Metanephros (tissue), 2 donors: ENCODE results near the gene SBNO1. TPM values are rescaled to one million over a fixed set of nuclear protein-coding genes. Genes with fewer than 3 reads are reported as not detected.

Experiments used
- small RNA-seq: library from RNA; depleted of rRNA; stranded (forward); fragments of <200 nt; gene quantifications from one replicate; pipeline ENCODE3, GENCODE V24; 2014; ENCODE audit warnings: low replicate concordance
- total RNA-seq: library from RNA; depleted of rRNA; stranded (reverse); fragments of >200 nt; gene quantifications from one replicate; pipeline ENCODE4 v1.2.3, GENCODE V29; 2014

The SBNO1 gene
- 18.9 TPM for total RNA-seq

DNA sequence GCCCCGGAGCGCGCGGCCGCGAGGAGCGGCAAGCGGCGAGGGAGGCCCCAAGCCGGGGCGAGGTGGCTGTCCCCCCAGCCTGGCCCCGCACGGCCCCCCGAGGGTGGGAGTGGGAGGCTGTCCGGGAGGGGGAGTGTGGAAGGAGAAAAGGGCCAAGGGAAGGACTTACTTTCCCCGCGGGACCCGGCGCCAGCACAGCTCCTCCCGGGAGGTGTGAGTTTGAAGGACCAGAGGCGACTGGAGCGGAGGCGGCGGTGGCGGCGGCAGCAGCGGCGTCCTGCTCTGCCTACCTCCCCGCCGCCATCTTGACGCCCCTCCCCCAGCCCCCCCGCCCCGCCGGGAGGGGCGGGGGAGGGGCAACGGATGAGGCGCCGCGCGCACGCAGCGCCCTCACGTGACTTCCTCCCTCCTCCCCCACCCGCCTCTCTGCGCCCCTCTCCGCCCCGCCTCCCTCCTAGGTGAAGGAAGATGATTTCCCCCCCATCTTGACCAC is at the start of gene SBNO1:
SBNO1 (minus strand) TSS at position 316 of the 493 bp plus-strand sequence. CDS start 14,406 bp downstream, outside the sequence.

Small RNA genes lying within 50 kb of the gene (small RNA-seq; reads per million reads assigned to genes)
- not detected for gene RF00019
- gene RNA5SP375, result not detected

Other genes starting within 250 kb of the SBNO1 start
- gene PITPNM2, start 213.8 kb downstream of the SBNO1 start, total RNA-seq, result 12.5 TPM
- gene MPHOSPH9, start 131.7 kb downstream of the SBNO1 start, total RNA-seq, result 62.6 TPM
- 10.7 TPM for gene MTRFR, start 131.4 kb downstream of the SBNO1 start, total RNA-seq
- 59.3 TPM for gene CDK2AP1, start 93.0 kb downstream of the SBNO1 start, total RNA-seq
- 31.5 TPM for gene KMT5A, start 19.3 kb upstream of the SBNO1 start, total RNA-seq
- 4.4 TPM for gene RILPL2, start 71.8 kb upstream of the SBNO1 start, total RNA-seq
- 22.5 TPM for gene SNRNP35, start 93.3 kb upstream of the SBNO1 start, total RNA-seq
- gene RILPL1, start 168.9 kb upstream of the SBNO1 start, total RNA-seq, result 13.3 TPM
- 142 TPM for gene TMED2, start 219.7 kb upstream of the SBNO1 start, total RNA-seq
- gene DDX55, start 237.3 kb upstream of the SBNO1 start, total RNA-seq, result 17.2 TPM